Glutamatergic neuron (in vitro differentiated cells): ENCODE data around the gene FGD5. TPM values are rescaled to one million over a fixed set of nuclear protein-coding genes. Genes with fewer than 3 reads are reported as not detected.

Experiments
- DNase-seq: peaks from one replicate; pipeline ENCODE4 v3.0.0; 2022
- H3K27ac Mint-ChIP-seq: one replicate; pipeline ENCODE4 v1.8.0; 2020; ENCODE audit warnings: mild to moderate bottlenecking, mixed read lengths, inconsistent platforms; ENCODE audit not compliant: unreplicated experiment
- H3K27me3 Mint-ChIP-seq: one replicate; pipeline ENCODE4 v1.8.0; 2020; ENCODE audit warnings: mild to moderate bottlenecking, moderate library complexity, mixed read lengths, inconsistent platforms; ENCODE audit not compliant: unreplicated experiment
- H3K36me3 Mint-ChIP-seq: one replicate; pipeline ENCODE4 v1.8.0; 2020; ENCODE audit warnings: mild to moderate bottlenecking, mixed read lengths, inconsistent platforms; ENCODE audit not compliant: unreplicated experiment
- H3K4me1 Mint-ChIP-seq: one replicate; pipeline ENCODE4 v1.8.0; 2020; ENCODE audit warnings: mild to moderate bottlenecking, low read depth, mixed read lengths, inconsistent platforms; ENCODE audit not compliant: unreplicated experiment
- H3K4me3 Mint-ChIP-seq: one replicate; pipeline ENCODE4 v1.8.0; 2020; ENCODE audit warnings: mild to moderate bottlenecking, mixed read lengths, inconsistent platforms; ENCODE audit not compliant: unreplicated experiment
- H3K9me3 Mint-ChIP-seq: one replicate; pipeline ENCODE4 v1.8.0; 2020; ENCODE audit warnings: mild to moderate bottlenecking, moderate library complexity, mixed read lengths, inconsistent platforms; ENCODE audit not compliant: unreplicated experiment
- total RNA-seq: library from RNA; stranded (reverse); fragmentation: NEBNext Ultra II Directional; extraction: Animal tissue kit (Norgen Biotek cat#: 25700); gene quantifications from one replicate; pipeline ENCODE4 v1.2.1, GENCODE V29; 2021; ENCODE audit not compliant: unreplicated experiment
- TF ChIP-seq, protein P1 (sequence below): fragments of 200-600 bp; sonication (generic); IDR thresholded peaks from one replicate; pipeline ENCODE4 v1.5.0; 2021; ENCODE audit not compliant: partially characterized antibody, unreplicated experiment

Gene FGD5
- total RNA-seq, 1 donor from 2014 or later = 3.1 TPM

DNA sequence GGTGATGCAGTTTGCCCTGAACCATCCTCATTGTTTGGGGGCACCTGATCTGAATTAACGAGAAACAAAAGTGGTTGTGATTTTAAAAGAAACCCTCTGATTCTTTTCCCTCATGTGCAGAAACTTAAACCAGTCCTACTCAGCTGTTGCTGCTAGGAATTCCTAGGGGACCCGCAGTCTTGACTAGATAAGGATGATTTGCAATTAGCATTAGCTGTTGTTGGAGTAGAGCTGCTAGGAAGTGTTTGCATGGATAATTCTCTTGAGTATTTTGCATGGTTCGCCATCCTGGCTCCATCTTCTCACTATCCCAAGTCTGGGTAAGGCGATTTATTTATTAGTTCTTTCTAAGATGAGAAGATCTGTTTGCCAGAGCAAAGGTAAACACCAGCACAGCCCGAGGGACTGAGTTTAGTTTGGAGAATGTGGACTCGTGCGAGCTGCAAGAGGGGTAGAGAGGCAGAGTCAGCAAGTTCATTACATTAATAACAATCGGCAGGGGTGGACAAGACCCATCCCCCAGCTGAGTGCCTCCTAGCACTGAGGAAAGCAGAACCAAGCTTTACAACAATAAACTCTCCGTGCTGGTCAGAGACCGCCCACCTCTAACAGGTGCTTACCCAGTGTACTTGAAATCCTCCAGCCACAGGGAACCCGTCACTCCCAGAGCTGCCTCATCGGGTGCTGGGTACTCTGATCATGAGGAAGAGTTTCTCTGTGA lies 4.1 kb downstream of the FGD5 start:
- Mint-ChIP-seq H3K4me1 (peaks cover 13% of the 10 kb centered on the region), H3K36me3 (no peaks in the 10 kb centered on the region), H3K27me3 (peaks cover 4% of the 10 kb centered on the region), H3K4me3 (peak overlapping the region; percentile 75), H3K27ac (peak overlapping the region; percentile 38), H3K9me3 (peaks cover 2% of the 10 kb centered on the region)
- TF ChIP-seq, protein P1, sequence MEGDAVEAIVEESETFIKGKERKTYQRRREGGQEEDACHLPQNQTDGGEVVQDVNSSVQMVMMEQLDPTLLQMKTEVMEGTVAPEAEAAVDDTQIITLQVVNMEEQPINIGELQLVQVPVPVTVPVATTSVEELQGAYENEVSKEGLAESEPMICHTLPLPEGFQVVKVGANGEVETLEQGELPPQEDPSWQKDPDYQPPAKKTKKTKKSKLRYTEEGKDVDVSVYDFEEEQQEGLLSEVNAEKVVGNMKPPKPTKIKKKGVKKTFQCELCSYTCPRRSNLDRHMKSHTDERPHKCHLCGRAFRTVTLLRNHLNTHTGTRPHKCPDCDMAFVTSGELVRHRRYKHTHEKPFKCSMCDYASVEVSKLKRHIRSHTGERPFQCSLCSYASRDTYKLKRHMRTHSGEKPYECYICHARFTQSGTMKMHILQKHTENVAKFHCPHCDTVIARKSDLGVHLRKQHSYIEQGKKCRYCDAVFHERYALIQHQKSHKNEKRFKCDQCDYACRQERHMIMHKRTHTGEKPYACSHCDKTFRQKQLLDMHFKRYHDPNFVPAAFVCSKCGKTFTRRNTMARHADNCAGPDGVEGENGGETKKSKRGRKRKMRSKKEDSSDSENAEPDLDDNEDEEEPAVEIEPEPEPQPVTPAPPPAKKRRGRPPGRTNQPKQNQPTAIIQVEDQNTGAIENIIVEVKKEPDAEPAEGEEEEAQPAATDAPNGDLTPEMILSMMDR = no peak
- DNase-seq = no peak

GRCh38 chr3:14823393-14823792 lies 4.6 kb downstream of the FGD5 start:
- peaks cover 15% of the 10 kb centered on the region for H3K4me1 Mint-ChIP-seq
- no peak overlapping the region for H3K27ac Mint-ChIP-seq
- no peaks in the 10 kb centered on the region for H3K36me3 Mint-ChIP-seq
- peaks cover 2% of the 10 kb centered on the region for H3K9me3 Mint-ChIP-seq
- TF ChIP-seq, protein P1 = no peak
- H3K4me3 Mint-ChIP-seq = peak overlapping the region; percentile 75
- no peak for DNase-seq
- H3K27me3 Mint-ChIP-seq = peaks cover 4% of the 10 kb centered on the region

- no peaks in the 10 kb centered on the region for H3K36me3 Mint-ChIP-seq
- peaks cover 3% of the 10 kb centered on the region for H3K27me3 Mint-ChIP-seq
- no peak overlapping the region for H3K4me3 Mint-ChIP-seq
- H3K4me1 Mint-ChIP-seq = peaks cover 15% of the 10 kb centered on the region
- DNase-seq = no peak
- peaks cover 1% of the 10 kb centered on the region for H3K9me3 Mint-ChIP-seq
- TF ChIP-seq, protein P1 = no peak
- H3K27ac Mint-ChIP-seq = no peak overlapping the region
Observed at GRCh38 chr3:14823910-14824629, 5.3 kb downstream of the FGD5 start.

DNA sequence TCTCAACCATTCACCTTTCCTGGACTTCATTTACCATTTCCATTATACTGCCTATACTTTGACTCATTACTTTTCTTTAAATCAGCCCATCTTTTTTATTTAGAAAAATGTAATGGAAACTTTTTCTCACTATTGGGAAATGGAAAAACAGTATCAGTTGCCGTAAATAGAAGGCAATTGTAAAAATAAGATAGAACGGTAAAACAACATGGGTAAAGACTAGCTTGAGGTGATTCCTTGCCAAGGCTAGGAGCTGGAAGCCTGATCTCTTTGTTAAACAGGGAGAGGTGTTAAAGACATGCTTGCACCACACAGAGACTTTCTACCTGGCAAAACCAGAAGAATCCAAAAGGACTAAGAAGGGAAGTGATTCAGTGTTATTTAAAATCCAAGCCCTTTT lies 5.9 kb downstream of the FGD5 start:
- DNase-seq = no peak
- Mint-ChIP-seq H3K9me3 (peaks cover 1% of the 10 kb centered on the region), H3K27ac (no peak overlapping the region), H3K36me3 (no peaks in the 10 kb centered on the region), H3K4me3 (no peak overlapping the region), H3K27me3 (no peaks in the 10 kb centered on the region), H3K4me1 (peaks cover 15% of the 10 kb centered on the region)
- TF ChIP-seq, protein P1 = no peak

- no peaks in the 10 kb centered on the region for H3K36me3 Mint-ChIP-seq
- peaks cover 1% of the 10 kb centered on the region for H3K9me3 Mint-ChIP-seq
- H3K27me3 Mint-ChIP-seq = no peaks in the 10 kb centered on the region
- H3K27ac Mint-ChIP-seq = no peak overlapping the region
- DNase-seq = no peak
- H3K4me1 Mint-ChIP-seq = peaks cover 15% of the 10 kb centered on the region
- TF ChIP-seq, protein P1 = no peak
- no peak overlapping the region for H3K4me3 Mint-ChIP-seq
Observed at GRCh38 chr3:14826069-14826468, 7.3 kb downstream of the FGD5 start.
